Globus pallidus (tissue), 1 donor: ENCODE data around the gene CENPQ.

ENCODE experiments used
- DNase-seq: peaks from one replicate; pipeline ENCODE4 v3.0.0-alpha.2; 2015; ENCODE audit warnings: low spot score

The CENPQ gene

GRCh38 chr6:49541210-49541724, 78.1 kb downstream of the CENPQ start:
- DNase-seq = no peak

DNA sequence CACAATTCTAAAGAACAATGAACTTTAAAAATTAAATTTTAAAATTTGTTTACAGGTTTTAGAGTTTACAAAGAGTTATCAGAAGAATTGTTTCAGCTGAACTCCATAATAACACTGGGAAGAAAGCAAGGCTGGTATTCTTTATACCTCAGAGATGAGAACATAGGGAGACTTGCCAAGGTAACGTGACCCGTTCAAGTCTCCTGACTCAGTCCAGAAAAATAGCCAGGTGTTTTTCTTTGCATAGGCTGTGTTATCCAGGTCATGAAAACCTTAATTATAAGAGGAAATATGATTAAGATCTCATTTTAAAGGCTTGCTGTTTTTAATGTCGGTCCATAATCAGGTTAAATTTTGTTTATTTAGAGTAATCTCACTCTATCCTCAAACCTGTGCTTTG, 78.8 kb downstream of the CENPQ start:
- no peak for DNase-seq
